KBM-7 (cell line): ENCODE measurements around the gene TANGO2.

ENCODE experiments used
- DNase-seq: peaks from one replicate; pipeline ENCODE4 v3.0.0-alpha.2; 2015
- in situ Hi-C: fragments of 300-500 bp; cut with MboI; formaldehyde crosslinking; loops from 2 replicates; pipeline ENCODE4 v1.14.3; 2020; ENCODE audit warnings: low sequenced_read_pairs, low pct_unique_long_range_greater_than_20kb, mixed read lengths

TANGO2 gene

GRCh38 chr22:20008221-20008995 lies 12.5 kb upstream of the TANGO2 start:
- in situ Hi-C loops = loop anchor here (25.0 kb wide), 1 partner anchor 96 kb away; no protein-coding TSS in a partner anchor

GRCh38 chr22:20009018-20009491 lies 11.9 kb upstream of the TANGO2 start:
- in situ Hi-C loops = loop anchor here (25.0 kb wide), 1 partner anchor 97 kb away; no protein-coding TSS in a partner anchor
- DNase-seq = no peak

More at GRCh38 chr22:20008221-20008995, 12.5 kb upstream of the TANGO2 start:
- DNase-seq = no peak

- in situ Hi-C loops = loop anchor here (25.0 kb wide), 1 partner anchor 97 kb away; no protein-coding TSS in a partner anchor
- DNase-seq = no peak
These were observed 11.2 kb upstream of the TANGO2 start for GRCh38 chr22:20009582-20010306.

GRCh38 chr22:20010307-20011122 lies 10.4 kb upstream of the TANGO2 start:
- DNase-seq = no peak
- in situ Hi-C loops = loop anchor here (25.0 kb wide), 1 partner anchor 98 kb away; no protein-coding TSS in a partner anchor

GRCh38 chr22:20011123-20011992 lies 9.6 kb upstream of the TANGO2 start:
- no peak for DNase-seq
- in situ Hi-C loops = loop anchor here (25.0 kb wide), 1 partner anchor 99 kb away; no protein-coding TSS in a partner anchor

GRCh38 chr22:20011993-20012740 lies 8.7 kb upstream of the TANGO2 start:
- in situ Hi-C loops = loop anchor here (25.0 kb wide), 1 partner anchor 100 kb away; no protein-coding TSS in a partner anchor
- no peak for DNase-seq

- in situ Hi-C loops = loop anchor here (25.0 kb wide), 1 partner anchor 101 kb away; no protein-coding TSS in a partner anchor
- no peak for DNase-seq
These were observed 8.1 kb upstream of the TANGO2 start for GRCh38 chr22:20012741-20013331.

GRCh38 chr22:20013382-20013871 lies 7.5 kb upstream of the TANGO2 start:
- in situ Hi-C loops = loop anchor here (25.0 kb wide), 1 partner anchor 101 kb away; no protein-coding TSS in a partner anchor
- DNase-seq = peak; percentile 42

GRCh38 chr22:20014526-20015186 lies 6.3 kb upstream of the TANGO2 start:
- no peak for DNase-seq
- in situ Hi-C loops = loop anchor here (25.0 kb wide), 1 partner anchor 102 kb away; no protein-coding TSS in a partner anchor

GRCh38 chr22:20015187-20015625 lies 5.7 kb upstream of the TANGO2 start:
- no peak for DNase-seq
- in situ Hi-C loops = loop anchor here (25.0 kb wide), 1 partner anchor 103 kb away; no protein-coding TSS in a partner anchor

GRCh38 chr22:20015971-20016733 lies 4.8 kb upstream of the TANGO2 start:
- peak; percentile 43 for DNase-seq
- in situ Hi-C loops = loop anchor here (25.0 kb wide), 1 partner anchor 104 kb away; no protein-coding TSS in a partner anchor

GRCh38 chr22:20016734-20017621 lies 3.9 kb upstream of the TANGO2 start, which contains the start of gene ARVCF:
ARVCF (minus strand) TSS chr22:20016823; CDS start chr22:19990794, 26,029 bp downstream.
- in situ Hi-C loops = loop anchor here (25.0 kb wide), 1 partner anchor 105 kb away; no protein-coding TSS in a partner anchor
- DNase-seq = peak; percentile 90

GRCh38 chr22:20017622-20017958 lies 3.3 kb upstream of the TANGO2 start:
- in situ Hi-C loops = loop anchor here (25.0 kb wide), 1 partner anchor 105 kb away; no protein-coding TSS in a partner anchor
- no peak for DNase-seq

- no peak for DNase-seq
- in situ Hi-C loops = loop anchor here (25.0 kb wide), 1 partner anchor 106 kb away; no protein-coding TSS in a partner anchor
These were observed 2.9 kb upstream of the TANGO2 start for GRCh38 chr22:20018001-20018400.
